A549 (cell line): ENCODE data around the gene GAS6. TPM values are rescaled to one million over a fixed set of nuclear protein-coding genes. Genes with fewer than 3 reads are reported as not detected.

Experiments used
- ATAC-seq, 2 experiments: fragments of 200-7000 bp in 1 of 2; fragments of >200 bp in 1 of 2; cut with Nextera tagmentation in 1 of 2; cut with Tn5 transposase in 1 of 2; 3 replicates each; pipeline versions ENCODE4 v1.8.0 to v1.9.1; 2018 to 2020; ENCODE audit warnings: mild to moderate bottlenecking in 1 of 2, moderate library complexity in 1 of 2
- CTCF ChIA-PET: fragments of 300-600 bp; sonication (Branson Sonifier 250); formaldehyde crosslinking; extraction: SDS; loops from one replicate; lab custom pipeline; 2021; ENCODE audit warnings: antibody characterized with exemption, inconsistent platforms; lab: Yijun Ruan, JAX
- POLR2A ChIA-PET: fragments of 350-600 bp; formaldehyde crosslinking; extraction: SDS; loops from one replicate; lab custom pipeline; 2021; ENCODE audit warnings: antibody characterized with exemption, inconsistent platforms; lab: Yijun Ruan, JAX
- DNase-seq, 2 experiments: peaks; one replicate each; pipeline versions ENCODE4 v3.0.0 to v3.0.0-alpha.2; 2011 to 2016; ENCODE audit warnings: low read depth in 1 of 2, low spot score in 1 of 2
- FAIRE-seq: peaks from 2 replicates; lab custom pipeline; 2011; peaks lifted over from hg19 to GRCh38; lab: Jason Lieb, UNC
- H3K27ac ChIP-seq, 2 experiments: fragments of >200 bp; sonication (Bioruptor Twin); formaldehyde crosslinking; 3 replicates each; pipeline ENCODE4 v1.5.1; 2016 to 2017
- H3K4me1 ChIP-seq: fragments of >200 bp; sonication (Bioruptor Twin); formaldehyde crosslinking; 3 replicates; pipeline ENCODE4 v1.6.1; 2016
- H3K4me2 ChIP-seq: fragments of >200 bp; sonication (Bioruptor Twin); formaldehyde crosslinking; 3 replicates; pipeline ENCODE4 v1.6.1; 2016
- H3K4me3 ChIP-seq: fragments of >200 bp; sonication (Bioruptor Twin); formaldehyde crosslinking; 3 replicates; pipeline ENCODE4 v1.5.1; 2016
- H3K9me3 ChIP-seq: fragments of >200 bp; sonication (Bioruptor Twin); formaldehyde crosslinking; 3 replicates; pipeline ENCODE4 v1.6.1; 2016
- BHLHE40 ChIP-seq: IDR thresholded peaks from 2 replicates; pipeline ENCODE4 v1.6.1; 2012; ENCODE audit warnings: low read depth, low read length, inconsistent platforms
- CBX2 ChIP-seq: fragments of 200-600 bp; sonication (generic); IDR thresholded peaks from 2 replicates; pipeline ENCODE4 v1.6.1; 2016; ENCODE audit warnings: low read depth, mild to moderate bottlenecking, borderline replicate concordance
- CBX8 ChIP-seq: fragments of 200-600 bp; sonication (generic); IDR thresholded peaks from 2 replicates; pipeline ENCODE4 v1.6.1; 2016
- CHD2 ChIP-seq: fragments of 150-350 bp; IDR thresholded peaks from 2 replicates; pipeline ENCODE4 v1.6.1; 2014; ENCODE audit warnings: low read length; ENCODE audit not compliant: partially characterized antibody
- FOSB ChIP-seq: fragments of 250-450 bp; sonication (Bioruptor Pico); IDR thresholded peaks from 2 replicates; pipeline ENCODE4 v1.5.0; 2020; ENCODE audit warnings: mild to moderate bottlenecking, moderate library complexity
- FOSL2 ChIP-seq, 2 experiments: fragments of 450-650 bp in 1 of 2; fragments of >200 bp in 1 of 2; sonication (Bioruptor Twin) in 1 of 2; formaldehyde crosslinking; IDR thresholded peaks; 2 replicates each; pipeline versions ENCODE4 v1.5.0 to v1.6.1; 2016 to 2020; ENCODE audit warnings: mild to moderate bottlenecking in 1 of 2, moderate library complexity in 1 of 2
- GATA3 ChIP-seq: IDR thresholded peaks from 2 replicates; pipeline ENCODE4 v1.6.1; 2012; ENCODE audit warnings: borderline replicate concordance
- HDAC2 ChIP-seq: fragments of 200-600 bp; sonication (generic); IDR thresholded peaks from 2 replicates; pipeline ENCODE4 v1.6.1; 2016
- HEYL ChIP-seq: fragments of 250-450 bp; sonication (Bioruptor Pico); IDR thresholded peaks from 2 replicates; pipeline ENCODE4 v1.8.0; 2021; ENCODE audit warnings: mild to moderate bottlenecking, moderate library complexity
- HMGXB4 ChIP-seq: fragments of 250-450 bp; sonication (Bioruptor Pico); IDR thresholded peaks from 2 replicates; pipeline ENCODE4 v1.5.0; 2021; ENCODE audit warnings: mild to moderate bottlenecking, moderate library complexity, borderline replicate concordance
- HOXB5 ChIP-seq: fragments of 250-450 bp; sonication (Bioruptor Pico); IDR thresholded peaks from 2 replicates; pipeline ENCODE4 v1.5.0; 2020; ENCODE audit warnings: mild to moderate bottlenecking, moderate library complexity
- JUN ChIP-seq, 2 experiments: fragments of >200 bp; sonication (Bioruptor Twin); formaldehyde crosslinking; IDR thresholded peaks; 2 replicates in 1 of 2; 3 replicates in 1 of 2; pipeline ENCODE4 v1.6.1; 2016 to 2017
- JUNB ChIP-seq: fragments of >200 bp; sonication (Bioruptor Twin); formaldehyde crosslinking; IDR thresholded peaks from 2 replicates; pipeline ENCODE4 v1.6.1; 2016
- KDM5A ChIP-seq: fragments of 200-600 bp; sonication (generic); IDR thresholded peaks from 2 replicates; pipeline ENCODE4 v1.6.1; 2016; ENCODE audit warnings: antibody characterized with exemption, mild to moderate bottlenecking
- MAX ChIP-seq: IDR thresholded peaks from 2 replicates; pipeline ENCODE4 v1.6.1; 2012
- NFE2L2 ChIP-seq: fragments of 150-350 bp; conservative IDR thresholded peaks from 2 replicates; pipeline ENCODE4 v1.6.1; 2014; ENCODE audit warnings: low read length
- NR3C1 ChIP-seq: fragments of >200 bp; sonication (Bioruptor Twin); formaldehyde crosslinking; IDR thresholded peaks from 3 replicates; pipeline ENCODE4 v1.6.1; 2017
- PHF8 ChIP-seq: fragments of 200-600 bp; sonication (generic); IDR thresholded peaks from 2 replicates; pipeline ENCODE4 v1.6.1; 2016; ENCODE audit warnings: low read depth, mild to moderate bottlenecking, antibody characterized with exemption, moderate library complexity, borderline replicate concordance
- POLR2AphosphoS2 ChIP-seq: conservative IDR thresholded peaks from 2 replicates; pipeline ENCODE4 v1.6.1; 2012; ENCODE audit warnings: low read length, improper control_type of control experiment, inconsistent platforms
- RARB ChIP-seq: fragments of 250-450 bp; sonication (Bioruptor Pico); IDR thresholded peaks from 2 replicates; pipeline ENCODE4 v1.8.0; 2021; ENCODE audit warnings: mild to moderate bottlenecking, moderate library complexity
- RCOR1 ChIP-seq: fragments of 150-350 bp; IDR thresholded peaks from 2 replicates; pipeline ENCODE4 v1.6.1; 2014; ENCODE audit warnings: antibody characterized with exemption, low read length, low read depth
- REST ChIP-seq: fragments of 200-600 bp; sonication (generic); IDR thresholded peaks from 2 replicates; pipeline ENCODE4 v1.6.1; 2016; ENCODE audit warnings: antibody characterized with exemption, mild to moderate bottlenecking, moderate library complexity
- RNF2 ChIP-seq: fragments of 200-600 bp; sonication (generic); IDR thresholded peaks from 2 replicates; pipeline ENCODE4 v1.6.1; 2016; ENCODE audit warnings: low read depth, mild to moderate bottlenecking, antibody characterized with exemption, moderate library complexity, borderline replicate concordance
- SREBF2 ChIP-seq: fragments of 450-650 bp; IDR thresholded peaks from 2 replicates; pipeline ENCODE4 v1.6.1; 2014; ENCODE audit warnings: mild to moderate bottlenecking, moderate library complexity
- TP53 ChIP-seq: fragments of 250-450 bp; sonication (Bioruptor Pico); IDR thresholded peaks from 2 replicates; pipeline ENCODE4 v1.5.0; 2021; ENCODE audit warnings: mild to moderate bottlenecking, moderate library complexity
- ZSCAN20 ChIP-seq: fragments of 250-450 bp; sonication (Bioruptor Pico); IDR thresholded peaks from 2 replicates; pipeline ENCODE4 v1.8.0; 2022; ENCODE audit warnings: mild to moderate bottlenecking, moderate library complexity
- WGBS: methylation state at CpG from one replicate; pipeline ENCODE4 v1.1.6; 2017; ENCODE audit errors: missing lambda C conversion rate; 5-methylcytosine and 5-hydroxymethylcytosine counted together
- polyA plus RNA-seq, 4 experiments: library from polyadenylated mRNA; depleted of rRNA in 3 of 4; stranded (reverse); fragments of >200 nt; fragmentation: RNase III in 1 of 4; extraction: RNeasy Plus Mini Kit Qiagen cat#74134 plus additional on column Dnase treatment in 1 of 4; gene quantifications; 2 replicates in 3 of 4; 3 replicates in 1 of 4; pipeline ENCODE4 v1.2.3, GENCODE V29; 2011 to 2017

Gene GAS6
- polyA plus RNA-seq, 2 of the 4 experiments (the other 2 are of a cell fraction) = 3.5 to 5.7 TPM

GRCh38 chr13:113886561-113887112 is 22.8 kb upstream of the GAS6 start:
- Histone ChIP-seq H3K9me3 (no peaks in the 10 kb centered on the region), H3K4me3 (no peak overlapping the region), H3K4me1 (no peaks in the 10 kb centered on the region), H3K4me2 (no peak overlapping the region), H3K27ac (no peak overlapping the region)
- WGBS = 34% methylated on average over 12 of the region's 14 CpGs
- ChIA-PET POLR2A (no interaction called here), CTCF (interaction anchor here (1.2 kb wide), 1 partner anchor 10 kb away, joined by 6 read pairs; no protein-coding TSS in a partner anchor)
- FAIRE-seq (no peak), ATAC-seq (no peak), DNase-seq (no peak)
- no peak for TF ChIP-seq KDM5A
- no peak for TF ChIP-seq GATA3
- TF ChIP-seq JUN (IDR thresholded peaks at IDR 0.05) = no peak
- TF ChIP-seq RNF2 = no peak
- no peak for TF ChIP-seq ZSCAN20 (CRISPR knock-in tag)
- no peak for TF ChIP-seq FOSL2 (IDR thresholded peaks at IDR 0.05)
- no peak for TF ChIP-seq FOSL2 (CRISPR knock-in tag; IDR thresholded peaks at IDR 0.05)
- TF ChIP-seq RCOR1 = no peak
- TF ChIP-seq CHD2 = no peak
- TF ChIP-seq NFE2L2 = no peak

GRCh38 chr13:113884821-113885220 is 20.9 kb upstream of the GAS6 start:
- no peak for DNase-seq
- ATAC-seq = no peak
- CTCF ChIA-PET = no interaction called here
- H3K4me1 ChIP-seq = no peaks in the 10 kb centered on the region
- H3K4me3 ChIP-seq = no peak overlapping the region
- no peaks in the 10 kb centered on the region for H3K9me3 ChIP-seq
- 84% methylated on average over 3 of the region's 7 CpGs for WGBS
- no peak for TF ChIP-seq BHLHE40
- TF ChIP-seq HDAC2 = no peak
- no peak for TF ChIP-seq PHF8
- no peak for TF ChIP-seq POLR2AphosphoS2
- TF ChIP-seq HEYL (CRISPR knock-in tag) = no peak
- no peak for TF ChIP-seq HOXB5 (CRISPR knock-in tag)
- POLR2A ChIA-PET = no interaction called here
- H3K27ac ChIP-seq = no peak overlapping the region
- no peak for FAIRE-seq
- no peak overlapping the region for H3K4me2 ChIP-seq

GRCh38 chr13:113883921-113884804 is 20.3 kb upstream of the GAS6 start:
- Histone ChIP-seq H3K27ac (no peak overlapping the region), H3K4me2 (no peak overlapping the region), H3K9me3 (no peaks in the 10 kb centered on the region)
- DNase-seq (no peak), ATAC-seq (no peak)
- CTCF ChIA-PET = no interaction called here
- TF ChIP-seq JUNB = no peak
- TF ChIP-seq MAX = no peak
- TF ChIP-seq HMGXB4 = no peak
- no peak for TF ChIP-seq HEYL (CRISPR knock-in tag)
- TF ChIP-seq FOSB = no peak
- TF ChIP-seq CBX8 = no peak
- no peak for TF ChIP-seq RCOR1
- no peak for TF ChIP-seq RNF2
- TF ChIP-seq CBX2 = no peak
- TF ChIP-seq TP53 (CRISPR knock-in tag) = no peak
- no peak for TF ChIP-seq SREBF2
- no peak for TF ChIP-seq RARB (CRISPR knock-in tag)
- TF ChIP-seq CHD2 = no peak
- TF ChIP-seq REST = no peak
- no peak for TF ChIP-seq NR3C1
- TF ChIP-seq, all 56 proteins: peak for 0
- 64% methylated on average over 16 of the region's 51 CpGs for WGBS
- POLR2A ChIA-PET = no interaction called here
- H3K4me3 ChIP-seq = no peak overlapping the region
- H3K4me1 ChIP-seq = no peaks in the 10 kb centered on the region
- FAIRE-seq = no peak
